GM21737 (cell line): ENCODE results near the gene MGAT5B.
"Not testable (repeated sequence)": the region's sequence is repeated elsewhere in the genome, so short reads cannot be mapped to it uniquely, and the experiment has no call there.

Source experiments
- ATAC-seq: cut with Tn5 transposase; IDR thresholded peaks from one replicate; pipeline ENCODE4 v1.9.1; 2021; ENCODE audit warnings: mild to moderate bottlenecking, moderate library complexity; ENCODE audit not compliant: unreplicated experiment

MGAT5B gene, protein sequence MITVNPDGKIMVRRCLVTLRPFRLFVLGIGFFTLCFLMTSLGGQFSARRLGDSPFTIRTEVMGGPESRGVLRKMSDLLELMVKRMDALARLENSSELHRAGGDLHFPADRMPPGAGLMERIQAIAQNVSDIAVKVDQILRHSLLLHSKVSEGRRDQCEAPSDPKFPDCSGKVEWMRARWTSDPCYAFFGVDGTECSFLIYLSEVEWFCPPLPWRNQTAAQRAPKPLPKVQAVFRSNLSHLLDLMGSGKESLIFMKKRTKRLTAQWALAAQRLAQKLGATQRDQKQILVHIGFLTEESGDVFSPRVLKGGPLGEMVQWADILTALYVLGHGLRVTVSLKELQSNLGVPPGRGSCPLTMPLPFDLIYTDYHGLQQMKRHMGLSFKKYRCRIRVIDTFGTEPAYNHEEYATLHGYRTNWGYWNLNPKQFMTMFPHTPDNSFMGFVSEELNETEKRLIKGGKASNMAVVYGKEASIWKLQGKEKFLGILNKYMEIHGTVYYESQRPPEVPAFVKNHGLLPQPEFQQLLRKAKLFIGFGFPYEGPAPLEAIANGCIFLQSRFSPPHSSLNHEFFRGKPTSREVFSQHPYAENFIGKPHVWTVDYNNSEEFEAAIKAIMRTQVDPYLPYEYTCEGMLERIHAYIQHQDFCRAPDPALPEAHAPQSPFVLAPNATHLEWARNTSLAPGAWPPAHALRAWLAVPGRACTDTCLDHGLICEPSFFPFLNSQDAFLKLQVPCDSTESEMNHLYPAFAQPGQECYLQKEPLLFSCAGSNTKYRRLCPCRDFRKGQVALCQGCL

DNA sequence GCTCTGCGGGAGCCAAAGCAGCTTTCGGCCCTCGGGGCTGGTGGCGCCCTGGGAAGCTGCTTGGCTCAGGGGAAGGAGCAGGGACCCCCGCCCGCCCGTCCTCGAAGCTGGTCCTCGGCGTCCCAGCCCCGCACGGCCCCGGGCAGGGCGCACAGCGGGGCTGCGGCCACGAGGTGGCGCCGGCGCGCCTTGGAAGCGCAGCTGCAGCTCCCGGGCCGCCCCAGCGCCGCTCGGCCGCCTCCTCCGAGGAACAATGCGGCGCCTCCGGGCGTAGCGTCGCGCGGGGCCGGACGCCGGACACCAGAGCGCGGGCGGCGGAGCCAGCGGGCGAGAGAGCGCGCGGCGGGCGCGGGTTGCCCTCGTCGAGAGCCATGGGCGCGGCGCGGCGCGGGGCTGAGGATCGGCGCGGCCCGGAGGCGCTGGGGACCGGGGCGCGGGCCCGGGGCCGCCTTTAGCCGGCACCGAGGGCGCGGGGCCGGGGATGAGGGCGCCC lies at the start of gene MGAT5B:
Gene MGAT5B, plus strand, starts transcription at position 229 of the 493 bp plus-strand sequence. CDS start 626 bp downstream, outside the sequence.
- peak; percentile 64 for ATAC-seq

DNA sequence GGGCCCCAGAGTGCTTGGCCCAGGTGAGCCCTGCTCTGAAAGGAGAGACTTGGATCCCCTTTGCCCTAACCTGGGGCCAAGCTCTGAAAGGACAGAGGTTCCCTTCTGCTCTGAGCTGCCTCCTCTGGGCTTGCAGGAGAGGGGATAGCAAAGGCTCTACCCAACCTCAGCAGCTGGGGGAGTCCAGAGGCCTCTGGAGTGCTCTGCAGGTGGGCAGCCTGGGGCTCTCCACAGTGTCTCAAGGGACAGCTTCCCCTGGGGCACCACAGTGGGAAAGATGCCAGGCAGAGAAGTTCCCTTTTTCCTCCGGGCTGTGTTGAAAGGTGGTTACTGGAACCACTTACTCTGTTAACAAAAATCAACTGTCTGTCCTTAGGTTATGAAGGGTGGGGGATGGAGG lies 48.2 kb upstream of the MGAT5B start:
- ATAC-seq: no peak

DNA sequence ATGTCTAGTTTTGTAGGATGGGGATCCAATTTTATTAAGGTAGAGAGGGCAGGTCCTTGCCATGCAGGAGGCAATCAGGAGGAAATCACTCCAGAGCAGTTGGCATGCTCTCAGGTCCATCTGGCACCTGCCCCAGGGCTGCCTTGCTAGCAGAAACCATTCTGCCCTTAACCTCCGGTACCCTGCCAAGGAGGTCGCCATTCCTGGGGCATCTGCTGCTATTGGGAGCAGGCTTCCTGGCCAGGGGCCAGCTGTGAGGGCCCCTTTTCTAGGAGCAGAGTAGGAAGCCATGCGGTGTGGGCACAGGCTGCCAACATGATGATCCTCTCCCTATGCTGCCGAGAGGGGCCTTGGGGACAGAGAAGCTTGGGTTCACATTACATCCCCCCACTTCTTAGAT lies 47.6 kb upstream of the MGAT5B start:
- no peak for ATAC-seq

DNA sequence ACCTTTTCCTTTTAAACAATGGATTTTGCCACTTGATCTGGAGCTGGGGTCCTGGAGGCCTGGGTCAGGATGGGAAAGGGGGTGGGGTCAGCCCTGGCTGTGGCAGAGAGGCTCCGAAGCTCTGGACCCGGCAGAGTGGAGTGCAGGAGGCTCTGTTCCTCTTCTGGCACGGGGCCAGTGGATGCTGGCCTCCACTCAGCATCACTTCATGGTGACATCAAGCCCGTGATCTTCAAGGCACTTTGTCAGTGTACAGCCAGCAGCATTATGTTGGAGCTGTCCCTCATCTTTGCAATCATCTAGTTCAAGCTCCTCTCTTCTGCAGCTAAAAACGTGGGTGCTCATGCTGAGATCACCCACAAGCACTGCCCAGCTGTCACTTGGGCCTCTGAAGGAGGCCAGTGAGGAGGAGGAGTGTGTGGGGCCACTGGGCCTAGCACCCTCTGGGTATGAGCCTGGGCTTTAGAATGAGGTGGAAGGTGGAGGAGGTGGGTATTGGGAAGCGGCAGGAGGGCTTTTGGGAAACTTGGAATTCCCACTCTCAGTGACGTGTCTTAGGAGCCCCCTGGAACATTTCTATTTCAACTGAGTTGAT lies 45.9 kb upstream of the MGAT5B start:
- ATAC-seq: no peak

DNA sequence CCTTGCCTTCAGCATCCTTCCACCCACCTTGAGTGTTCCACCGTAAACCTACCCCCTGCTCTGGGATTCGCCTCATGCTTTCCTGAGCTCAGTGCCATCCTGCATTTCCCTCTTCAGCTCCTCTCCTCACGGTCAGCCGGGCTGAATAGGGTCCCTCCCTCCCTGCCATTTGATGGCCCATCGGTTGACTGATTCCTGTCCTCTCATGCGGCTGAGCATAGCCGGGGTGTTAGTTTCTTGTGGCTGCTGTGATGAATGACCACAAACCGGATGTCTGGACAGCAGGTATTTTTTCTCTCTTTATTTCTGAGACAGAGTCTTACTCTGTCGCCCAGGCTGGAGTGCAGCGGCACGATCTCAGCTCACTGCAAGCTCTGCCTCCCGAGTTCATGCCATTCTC lies 44.1 kb upstream of the MGAT5B start:
- ATAC-seq: no peak

DNA sequence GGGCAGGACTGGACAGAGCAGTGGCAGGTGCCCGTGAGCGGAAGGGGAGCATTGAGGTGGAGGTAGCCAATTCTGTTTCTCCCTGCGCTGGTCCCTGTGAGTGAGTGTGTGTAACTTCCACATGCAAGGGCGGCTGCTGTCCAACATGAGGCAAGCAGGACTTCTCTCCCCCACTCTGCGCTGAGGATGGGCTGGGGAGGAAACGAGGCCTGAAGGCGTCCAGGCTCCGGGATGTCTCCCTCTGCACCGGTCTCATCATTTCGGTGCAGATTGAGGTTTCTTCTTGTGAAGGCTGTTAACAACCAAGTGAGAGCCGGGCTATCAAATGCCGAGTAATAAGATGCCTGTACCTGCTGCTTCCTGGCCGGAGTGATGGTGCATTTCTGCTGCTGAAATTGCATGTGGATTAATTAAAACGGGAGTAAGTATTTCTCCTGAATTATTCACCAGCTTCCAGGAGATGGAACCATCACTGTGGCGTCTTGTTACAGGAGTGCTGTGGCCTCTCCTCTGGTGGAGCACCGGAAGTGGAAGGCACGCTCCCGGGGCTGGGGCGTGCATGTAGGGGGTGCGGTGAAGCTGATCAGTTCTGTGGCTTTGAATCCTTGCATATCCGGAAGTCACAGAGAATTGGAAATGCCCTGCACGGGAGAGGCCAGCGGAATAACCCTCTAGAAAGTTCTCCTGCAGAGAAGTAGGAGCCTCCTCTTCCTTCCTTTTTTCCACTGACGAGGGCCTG lies 41.7 kb upstream of the MGAT5B start:
- ATAC-seq: no peak

- ATAC-seq: no peak
Measured at GRCh38 chr17:76827736-76828135, 40.5 kb upstream of the MGAT5B start.

DNA sequence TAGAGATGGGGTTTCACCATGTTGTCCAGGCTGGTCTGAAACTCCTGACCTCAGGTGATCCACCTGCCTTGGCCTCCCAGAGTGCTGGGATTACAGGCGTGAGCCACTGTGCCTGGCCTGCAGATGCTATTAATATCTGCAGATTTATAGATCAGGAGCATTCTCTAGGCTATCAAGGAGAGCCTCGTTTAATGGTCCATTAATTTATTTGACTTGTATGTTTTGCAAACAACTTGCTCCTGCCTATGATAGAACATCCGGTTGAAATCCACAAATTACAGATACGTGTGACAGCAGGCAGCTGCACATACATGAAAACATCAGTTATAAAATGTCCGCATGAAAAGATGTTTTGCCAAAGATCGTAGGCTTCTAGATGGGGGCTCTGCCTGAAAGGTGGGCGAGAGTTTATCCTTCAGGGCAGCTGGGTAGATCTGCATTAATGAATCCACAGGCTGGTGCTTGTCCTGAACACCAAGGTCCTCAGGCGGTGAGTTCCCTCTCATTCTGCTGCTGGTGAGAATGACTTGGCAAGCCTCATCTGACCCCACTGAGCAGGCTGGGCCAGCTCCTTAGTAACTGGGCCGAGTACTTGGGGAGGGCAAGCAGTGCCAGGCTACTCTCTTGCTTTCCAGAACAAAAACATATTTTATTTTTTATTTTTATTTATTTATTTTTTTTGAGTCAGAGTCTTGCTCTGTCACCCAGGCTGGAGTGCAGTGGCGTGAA lies 37.1 kb upstream of the MGAT5B start:
- no peak for ATAC-seq

DNA sequence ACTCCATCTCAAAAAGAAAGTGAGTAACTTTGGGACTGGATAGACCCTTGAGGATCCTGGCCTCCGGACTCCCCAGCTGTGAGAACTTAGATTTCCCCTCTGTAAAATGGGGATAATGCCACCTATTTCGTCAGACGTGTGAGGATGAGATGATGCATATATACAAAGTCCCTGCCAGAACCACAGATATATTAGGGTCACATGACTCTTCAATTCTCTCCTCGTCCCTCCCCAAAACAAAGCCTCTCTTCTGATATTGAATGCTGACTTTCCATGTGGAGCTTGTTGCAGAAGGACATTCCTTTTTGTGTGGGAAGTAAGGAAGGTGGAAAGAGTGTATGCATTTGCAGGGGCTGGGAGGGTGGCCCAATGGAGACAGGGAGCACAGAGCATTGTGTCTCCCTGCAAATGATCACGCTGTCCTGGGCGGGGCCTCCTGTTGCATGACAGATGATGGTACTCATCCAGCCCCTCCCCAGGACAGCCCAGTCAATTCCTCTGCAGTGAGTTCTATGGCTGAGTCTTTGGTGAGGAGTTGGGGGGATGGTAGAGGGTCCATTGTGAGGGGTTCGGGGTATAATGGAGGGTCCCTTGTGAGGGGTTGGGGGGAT lies 35.1 kb upstream of the MGAT5B start:
- no peak for ATAC-seq

- ATAC-seq: no peak
Measured at GRCh38 chr17:76833747-76834146, 34.5 kb upstream of the MGAT5B start.

GRCh38 chr17:76834870-76835269 lies 33.3 kb upstream of the MGAT5B start:
- no peak for ATAC-seq

DNA sequence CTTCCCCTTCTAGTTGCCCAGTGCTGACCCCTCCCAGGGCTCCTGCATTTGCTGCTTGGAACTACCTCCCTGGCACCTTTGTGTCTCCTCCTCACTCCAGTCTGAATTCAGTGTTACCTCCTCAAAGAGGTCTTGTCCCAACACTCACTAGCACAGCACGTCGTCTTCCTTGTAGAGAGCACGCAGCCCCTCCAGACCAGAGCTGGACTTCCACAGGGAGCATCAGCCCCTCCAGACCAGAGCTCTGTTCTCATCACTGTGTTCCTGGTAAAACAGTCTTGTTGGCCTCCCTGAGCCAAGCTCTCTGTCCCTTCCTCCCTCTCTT lies 27.8 kb upstream of the MGAT5B start:
- ATAC-seq: no peak

GRCh38 chr17:76840884-76841775 lies 27.1 kb upstream of the MGAT5B start:
- ATAC-seq: no peak

DNA sequence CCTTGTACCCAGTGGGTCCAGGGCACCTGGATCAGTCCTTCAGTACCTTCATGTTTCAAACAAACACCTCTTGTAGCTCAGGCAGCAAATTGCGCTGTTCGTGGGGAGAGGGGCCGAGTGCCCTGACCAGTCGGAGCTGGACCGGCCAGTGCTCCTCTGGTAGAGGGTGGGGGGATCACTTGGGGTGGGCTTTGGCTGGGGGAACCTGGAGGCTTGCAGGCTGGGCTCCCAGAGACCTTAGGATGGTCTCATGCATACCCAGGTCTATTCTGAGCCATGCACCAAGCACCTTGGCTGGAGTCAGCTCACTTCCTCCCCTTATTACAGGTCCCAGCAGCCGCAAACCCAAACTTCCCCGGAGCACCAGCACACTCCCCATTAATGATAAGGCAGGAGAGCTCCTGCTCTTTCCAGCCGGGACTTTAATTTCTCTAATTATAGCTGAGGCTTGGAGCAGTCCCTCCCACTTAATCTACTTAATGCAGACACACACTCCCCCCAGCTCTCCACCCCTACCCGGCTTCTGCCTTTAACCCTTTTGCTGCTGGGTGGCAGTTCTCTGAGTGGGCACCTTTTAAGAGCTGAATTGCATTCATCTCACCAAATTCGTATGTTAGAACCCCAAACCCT lies 26.3 kb upstream of the MGAT5B start:
- ATAC-seq: no peak

- not testable (repeated sequence) for ATAC-seq
Measured at GRCh38 chr17:76843068-76843467, 25.1 kb upstream of the MGAT5B start.

GRCh38 chr17:76843703-76844484 lies 24.3 kb upstream of the MGAT5B start:
- ATAC-seq: no peak

DNA sequence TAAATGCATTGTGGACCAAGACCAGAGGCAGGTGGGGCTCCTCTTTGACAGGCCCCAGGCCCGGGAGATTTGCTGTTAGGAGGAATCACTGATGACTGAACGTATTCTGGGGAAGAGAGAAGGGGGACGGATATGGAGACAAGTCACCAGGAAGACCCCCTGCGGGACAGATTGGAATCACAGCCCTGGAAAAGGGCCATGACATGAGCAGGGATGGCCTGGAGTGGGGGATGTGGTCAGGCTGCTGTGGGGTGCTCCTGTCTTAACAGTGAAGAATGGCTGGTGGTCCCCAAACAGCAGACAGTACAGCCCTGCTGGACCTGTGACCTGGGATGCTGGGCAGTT lies 23.7 kb upstream of the MGAT5B start:
- no peak for ATAC-seq

- no peak for ATAC-seq
Measured at GRCh38 chr17:76844846-76845245, 23.4 kb upstream of the MGAT5B start.
